Prostate gland (tissue), 2 donors: ENCODE measurements around the gene THBS2.

Source experiments
- POLR2A ChIP-seq: fragments of 450-650 bp; IDR thresholded peaks from one replicate; pipeline ENCODE4 v1.6.1; 2016; ENCODE audit warnings: antibody characterized with exemption, mild to moderate bottlenecking
- POLR2AphosphoS5 ChIP-seq: sonication (generic); formaldehyde crosslinking; IDR thresholded peaks from one replicate; pipeline ENCODE4 v1.6.1; 2017; ENCODE audit warnings: antibody characterized with exemption
- TF ChIP-seq, protein P1 (sequence below), 4 experiments: fragments of 200-600 bp in 2 of 4; fragments of 450-650 bp in 2 of 4; sonication (generic) in 2 of 4; IDR thresholded peaks; 1 replicate in 3 of 4; 2 replicates in 1 of 4; pipeline ENCODE4 v1.5.1; 2016 to 2019; ENCODE audit warnings: antibody characterized with exemption in 4 of 4, mild to moderate bottlenecking in 2 of 4, moderate library complexity in 2 of 4

DNA sequence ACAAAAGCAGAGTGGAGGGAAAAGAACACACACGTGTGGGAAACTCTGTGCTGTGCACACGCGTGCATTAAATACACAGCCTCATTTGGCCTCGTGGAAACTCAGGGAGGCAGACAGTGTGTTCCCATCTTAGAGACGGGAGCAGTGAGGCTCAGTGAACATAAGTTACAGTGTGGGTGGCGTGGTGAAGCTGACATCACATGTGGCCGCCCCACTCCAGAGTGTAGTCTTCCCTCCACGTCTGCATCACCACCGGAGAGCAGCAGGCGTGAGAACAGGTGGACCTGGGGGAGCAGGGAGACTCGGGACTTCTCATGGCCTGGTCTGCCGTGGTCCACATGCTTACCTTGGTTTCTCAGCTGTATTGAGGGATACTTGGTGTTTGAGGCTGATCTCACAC lies 51.7 kb downstream of the THBS2 start:
- no peak for TF ChIP-seq POLR2A
- TF ChIP-seq, protein P1, sequence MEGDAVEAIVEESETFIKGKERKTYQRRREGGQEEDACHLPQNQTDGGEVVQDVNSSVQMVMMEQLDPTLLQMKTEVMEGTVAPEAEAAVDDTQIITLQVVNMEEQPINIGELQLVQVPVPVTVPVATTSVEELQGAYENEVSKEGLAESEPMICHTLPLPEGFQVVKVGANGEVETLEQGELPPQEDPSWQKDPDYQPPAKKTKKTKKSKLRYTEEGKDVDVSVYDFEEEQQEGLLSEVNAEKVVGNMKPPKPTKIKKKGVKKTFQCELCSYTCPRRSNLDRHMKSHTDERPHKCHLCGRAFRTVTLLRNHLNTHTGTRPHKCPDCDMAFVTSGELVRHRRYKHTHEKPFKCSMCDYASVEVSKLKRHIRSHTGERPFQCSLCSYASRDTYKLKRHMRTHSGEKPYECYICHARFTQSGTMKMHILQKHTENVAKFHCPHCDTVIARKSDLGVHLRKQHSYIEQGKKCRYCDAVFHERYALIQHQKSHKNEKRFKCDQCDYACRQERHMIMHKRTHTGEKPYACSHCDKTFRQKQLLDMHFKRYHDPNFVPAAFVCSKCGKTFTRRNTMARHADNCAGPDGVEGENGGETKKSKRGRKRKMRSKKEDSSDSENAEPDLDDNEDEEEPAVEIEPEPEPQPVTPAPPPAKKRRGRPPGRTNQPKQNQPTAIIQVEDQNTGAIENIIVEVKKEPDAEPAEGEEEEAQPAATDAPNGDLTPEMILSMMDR (IDR thresholded peaks at IDR 0.05), result no peak
- TF ChIP-seq POLR2AphosphoS5, result no peak
